ENCODE data around the gene ARHGAP28. TPM values are rescaled to one million over a fixed set of nuclear protein-coding genes. Genes with fewer than 3 reads are reported as not detected.

Gene ARHGAP28
- polyA plus RNA-seq, 1 experiment: 38.2 TPM

GRCh38 chr18:6885006-6885481, 155.5 kb downstream of the ARHGAP28 start:
- POLR2A ChIA-PET: no interaction called here
- Histone ChIP-seq H3K4me3 (ENCODE audit: low read depth, low read length) (no peak overlapping the region), H3K9me3 (ENCODE audit: control insufficient read depth, insufficient read depth, low read length) (no peaks in the 10 kb centered on the region), H3K27ac (ENCODE audit: low read depth, low read length) (no peak overlapping the region), H3K27me3 (ENCODE audit: control insufficient read depth, insufficient read depth, low read length) (no peaks in the 10 kb centered on the region)
- no peak for DNase-seq (ENCODE audit: low read depth, low spot score)
- CTCF ChIA-PET: interaction anchor here (0.6 to 6.5 kb wide), 22 partner anchors 8 to 1006 kb away, joined by 3 to 222 read pairs (median 4); no protein-coding TSS in a partner anchor
- TF ChIP-seq CTCF (IDR thresholded peaks at IDR 0.05; ENCODE audit: low read depth, low read length): no peak

- POLR2A ChIA-PET: no interaction called here
- DNase-seq (ENCODE audit: low read depth, low spot score): peak; percentile 26
- CTCF ChIA-PET: interaction anchor here (0.6 to 6.5 kb wide), 28 partner anchors 10 to 1007 kb away, joined by 3 to 222 read pairs (median 4); no protein-coding TSS in a partner anchor
- Histone ChIP-seq H3K9me3 (ENCODE audit: control insufficient read depth, insufficient read depth, low read length) (no peaks in the 10 kb centered on the region), H3K27ac (ENCODE audit: low read depth, low read length) (no peak overlapping the region), H3K27me3 (ENCODE audit: control insufficient read depth, insufficient read depth, low read length) (no peaks in the 10 kb centered on the region), H3K4me3 (ENCODE audit: low read depth, low read length) (no peak overlapping the region)
- peak; percentile 72 for TF ChIP-seq CTCF (IDR thresholded peaks at IDR 0.05; ENCODE audit: low read depth, low read length)
Measured at GRCh38 chr18:6885992-6886796, 156.7 kb downstream of the ARHGAP28 start.

- ChIA-PET POLR2A (no interaction called here), CTCF (interaction anchor here (0.6 to 6.5 kb wide), 10 partner anchors 17 to 405 kb away, joined by 3 to 222 read pairs (median 4); no protein-coding TSS in a partner anchor)
- H3K27ac ChIP-seq (ENCODE audit: low read depth, low read length): no peak overlapping the region
- no peak for TF ChIP-seq CTCF (IDR thresholded peaks at IDR 0.05; ENCODE audit: low read depth, low read length)
- no peaks in the 10 kb centered on the region for H3K9me3 ChIP-seq (ENCODE audit: control insufficient read depth, insufficient read depth, low read length)
- DNase-seq (ENCODE audit: low read depth, low spot score): no peak
- H3K4me3 ChIP-seq (ENCODE audit: low read depth, low read length): no peak overlapping the region
- no peaks in the 10 kb centered on the region for H3K27me3 ChIP-seq (ENCODE audit: control insufficient read depth, insufficient read depth, low read length)
Measured at GRCh38 chr18:6886797-6887330, 157.3 kb downstream of the ARHGAP28 start.

GRCh38 chr18:6891788-6892187, 162.3 kb downstream of the ARHGAP28 start:
- no peaks in the 10 kb centered on the region for H3K27me3 ChIP-seq (ENCODE audit: control insufficient read depth, insufficient read depth, low read length)
- DNase-seq (ENCODE audit: low read depth, low spot score): no peak
- CTCF ChIA-PET: interaction anchor here (0.9 to 2.4 kb wide), 3 partner anchors 30 to 347 kb away, joined by 3 to 9 read pairs (median 3); no protein-coding TSS in a partner anchor

More at GRCh38 chr18:6891788-6892187, 162.3 kb downstream of the ARHGAP28 start:
- H3K9me3 ChIP-seq (ENCODE audit: control insufficient read depth, insufficient read depth, low read length): no peaks in the 10 kb centered on the region
- no peak overlapping the region for H3K27ac ChIP-seq (ENCODE audit: low read depth, low read length)
- TF ChIP-seq CTCF (IDR thresholded peaks at IDR 0.05; ENCODE audit: low read depth, low read length): no peak
- POLR2A ChIA-PET: no interaction called here
- H3K4me3 ChIP-seq (ENCODE audit: low read depth, low read length): no peak overlapping the region

All from AG04450 (cell line).